GM11168 (cell line): Measurements from ENCODE around the gene TMEM190.

Source experiments
- in situ Hi-C: fragments of 300-500 bp; cut with MboI; formaldehyde crosslinking; loops from one replicate; pipeline ENCODE4 v1.12.0; 2022; ENCODE audit warnings: low sequenced_read_pairs; ENCODE audit not compliant: unreplicated experiment

The TMEM190 gene

GRCh38 chr19:55386493-55386971 lies 9.9 kb downstream of the TMEM190 start:
- in situ Hi-C loops: no loop called here

GRCh38 chr19:55387736-55388497 lies 11.3 kb downstream of the TMEM190 start:
- in situ Hi-C loops: no loop called here

- in situ Hi-C loops: no loop called here
Measured at GRCh38 chr19:55389386-55390317, 13.0 kb downstream of the TMEM190 start.

- in situ Hi-C loops: no loop called here
Measured at GRCh38 chr19:55390461-55390880, 13.8 kb downstream of the TMEM190 start.

- in situ Hi-C loops: no loop called here
Measured at GRCh38 chr19:55391191-55391670, 14.6 kb downstream of the TMEM190 start.

- in situ Hi-C loops: no loop called here
Measured at GRCh38 chr19:55391702-55392615, 15.3 kb downstream of the TMEM190 start.

- in situ Hi-C loops: no loop called here
Measured at GRCh38 chr19:55392820-55393761, 16.5 kb downstream of the TMEM190 start.

GRCh38 chr19:55398200-55398925 lies 21.7 kb downstream of the TMEM190 start:
- in situ Hi-C loops: no loop called here

- in situ Hi-C loops: loop anchor here (25.0 kb wide), 1 partner anchor 263 kb away; the partner anchor contains the start of gene TNNT1
Measured at GRCh38 chr19:55400281-55401087, 23.9 kb downstream of the TMEM190 start.

- in situ Hi-C loops: loop anchor here (25.0 kb wide), 1 partner anchor 264 kb away; the partner anchor contains the start of gene TNNT1
Measured at GRCh38 chr19:55401390-55401789, 24.8 kb downstream of the TMEM190 start.

GRCh38 chr19:55402509-55402908 lies 25.9 kb downstream of the TMEM190 start:
- in situ Hi-C loops: loop anchor here (25.0 kb wide), 1 partner anchor 265 kb away; the partner anchor contains the start of gene TNNT1

- in situ Hi-C loops: loop anchor here (25.0 kb wide), 1 partner anchor 268 kb away; the partner anchor contains the start of gene TNNT1
Measured at GRCh38 chr19:55405638-55406037, 29.0 kb downstream of the TMEM190 start.

GRCh38 chr19:55406091-55406825 lies 29.6 kb downstream of the TMEM190 start:
- in situ Hi-C loops: loop anchor here (25.0 kb wide), 1 partner anchor 269 kb away; the partner anchor contains the start of gene TNNT1

- in situ Hi-C loops: loop anchor here (25.0 kb wide), 1 partner anchor 270 kb away; the partner anchor contains the start of gene TNNT1
Measured at GRCh38 chr19:55406826-55407549, 30.4 kb downstream of the TMEM190 start.

- in situ Hi-C loops: loop anchor here (25.0 kb wide), 1 partner anchor 270 kb away; the partner anchor contains the start of gene TNNT1
Measured at GRCh38 chr19:55407550-55407799, 30.8 kb downstream of the TMEM190 start, which contains the start of gene UBE2S. Gene UBE2S, minus strand, starts transcription at chr19:55407788. Its CDS starts 199 bp downstream, at chr19:55407589.
